ENCODE measurements around the gene FCHSD2. TPM values are rescaled to one million over a fixed set of nuclear protein-coding genes. Genes with fewer than 3 reads are reported as not detected.

FCHSD2 gene
- total RNA-seq, 2 donors from 2014 or later, result 14.0 to 17.6 TPM

- no peaks in the 10 kb centered on the region for H3K27me3 ChIP-seq (ENCODE audit: control insufficient read depth, insufficient read depth, low read length, poor library complexity, severe bottlenecking)
- Mint-ChIP-seq H3K27ac (no peak overlapping the region), H3K4me3 (no peak overlapping the region), H3K4me1 (peaks cover 3% of the 10 kb centered on the region), H3K9me3 (peaks cover 4% of the 10 kb centered on the region), H3K27me3 (ENCODE audit: insufficient read depth) (no peaks in the 10 kb centered on the region), H3K36me3 (ENCODE audit: low read depth) (peaks cover 6% of the 10 kb centered on the region)
- no peak overlapping the region for H3K4me3 ChIP-seq (ENCODE audit: low read length)
- no peak for DNase-seq
- H3K27ac ChIP-seq (ENCODE audit: low read depth, low read length), result no peak overlapping the region
- no peaks in the 10 kb centered on the region for H3K9me3 ChIP-seq (ENCODE audit: control insufficient read depth, low read length)
- no peak overlapping the region for H3K9ac ChIP-seq (ENCODE audit: extremely low read depth, low read length, poor library complexity, severe bottlenecking)
- WGBS, 2 experiments (ENCODE audit: insufficient coverage in 1 of 2, insufficient read length in 1 of 2), result 95% methylated on average over 1 of the region's 1 CpG; no CpG with 5 or more reads in 1 of the 2 experiments
- H3K4me1 ChIP-seq (ENCODE audit: control insufficient read depth, insufficient read depth, low read length), result no peaks in the 10 kb centered on the region
- no peaks in the 10 kb centered on the region for H3K36me3 ChIP-seq (ENCODE audit: control insufficient read depth, insufficient read depth, low read length)
- TF ChIP-seq CTCF (conservative IDR thresholded peaks at IDR 0.05), result no peak
These were observed 11.9 kb downstream of the FCHSD2 start for GRCh38 chr11:73130181-73130580.

- H3K36me3 ChIP-seq (ENCODE audit: control insufficient read depth, insufficient read depth, low read length), result no peaks in the 10 kb centered on the region
- H3K4me1 ChIP-seq (ENCODE audit: control insufficient read depth, insufficient read depth, low read length), result no peaks in the 10 kb centered on the region
- no peak overlapping the region for H3K27ac ChIP-seq (ENCODE audit: low read depth, low read length)
- H3K9me3 Mint-ChIP-seq, result peaks cover 4% of the 10 kb centered on the region
- no peak for DNase-seq
- no peak overlapping the region for H3K4me3 ChIP-seq (ENCODE audit: low read length)
- WGBS, 2 experiments (ENCODE audit: insufficient coverage in 1 of 2, insufficient read length in 1 of 2), result 95 to 100% methylated on average over 8 to 10 of the region's 10 CpGs
- no peak overlapping the region for H3K4me3 Mint-ChIP-seq
- H3K9me3 ChIP-seq (ENCODE audit: control insufficient read depth, low read length), result no peaks in the 10 kb centered on the region
- no peak for TF ChIP-seq CTCF (conservative IDR thresholded peaks at IDR 0.05)
- H3K36me3 Mint-ChIP-seq (ENCODE audit: low read depth), result peaks cover 9% of the 10 kb centered on the region
- no peak overlapping the region for H3K27ac Mint-ChIP-seq
- no peak overlapping the region for H3K9ac ChIP-seq (ENCODE audit: extremely low read depth, low read length, poor library complexity, severe bottlenecking)
- peaks cover 2% of the 10 kb centered on the region for H3K4me1 Mint-ChIP-seq
- no peaks in the 10 kb centered on the region for H3K27me3 ChIP-seq (ENCODE audit: control insufficient read depth, insufficient read depth, low read length, poor library complexity, severe bottlenecking)
- no peaks in the 10 kb centered on the region for H3K27me3 Mint-ChIP-seq (ENCODE audit: insufficient read depth)
These were observed 12.9 kb downstream of the FCHSD2 start for GRCh38 chr11:73129198-73129597.

GRCh38 chr11:73126804-73127480, 15.2 kb downstream of the FCHSD2 start:
- WGBS, 2 experiments (ENCODE audit: insufficient coverage in 1 of 2, insufficient read length in 1 of 2), result 92 to 93% methylated on average over 5 to 6 of the region's 6 CpGs
- no peak overlapping the region for H3K27ac ChIP-seq (ENCODE audit: low read depth, low read length)
- H3K27ac Mint-ChIP-seq, result no peak overlapping the region

More at GRCh38 chr11:73126804-73127480, 15.2 kb downstream of the FCHSD2 start:
- H3K9ac ChIP-seq (ENCODE audit: extremely low read depth, low read length, poor library complexity, severe bottlenecking), result no peak overlapping the region
- Mint-ChIP-seq H3K27me3 (ENCODE audit: insufficient read depth) (no peaks in the 10 kb centered on the region), H3K4me3 (no peak overlapping the region), H3K9me3 (peaks cover 4% of the 10 kb centered on the region), H3K4me1 (peaks cover 2% of the 10 kb centered on the region), H3K36me3 (ENCODE audit: low read depth) (peaks cover 9% of the 10 kb centered on the region)
- no peaks in the 10 kb centered on the region for H3K9me3 ChIP-seq (ENCODE audit: control insufficient read depth, low read length)
- no peaks in the 10 kb centered on the region for H3K36me3 ChIP-seq (ENCODE audit: control insufficient read depth, insufficient read depth, low read length)
- no peaks in the 10 kb centered on the region for H3K27me3 ChIP-seq (ENCODE audit: control insufficient read depth, insufficient read depth, low read length, poor library complexity, severe bottlenecking)
- DNase-seq, result no peak
- TF ChIP-seq CTCF (conservative IDR thresholded peaks at IDR 0.05), result no peak
- no peaks in the 10 kb centered on the region for H3K4me1 ChIP-seq (ENCODE audit: control insufficient read depth, insufficient read depth, low read length)
- no peak overlapping the region for H3K4me3 ChIP-seq (ENCODE audit: low read length)
